ENCODE results near the gene SFXN2. TPM values are rescaled to one million over a fixed set of nuclear protein-coding genes. Genes with fewer than 3 reads are reported as not detected.

Gene SFXN2
- polyA plus RNA-seq, 1 of the 3 experiments (the other 2 are of a cell fraction) = 10.2 TPM

DNA sequence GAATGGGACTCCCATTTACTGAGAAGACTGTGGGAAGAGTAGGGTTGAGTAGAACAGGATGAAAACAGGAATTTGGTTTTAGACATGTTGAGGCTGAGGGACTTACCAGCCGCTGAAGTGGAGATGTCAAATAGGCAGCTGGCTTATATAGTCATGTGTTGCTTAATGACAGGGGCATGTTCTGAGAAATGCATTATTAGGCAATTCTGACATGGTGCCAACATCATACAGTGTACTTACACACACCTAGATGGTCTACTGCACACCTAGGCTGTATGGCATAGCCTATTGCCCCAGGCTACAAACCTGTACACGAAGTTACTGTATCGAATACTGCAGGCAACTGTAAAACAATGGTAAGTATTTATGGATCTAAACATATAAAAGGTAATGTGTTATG is 17.7 kb upstream of the SFXN2 start:
- H3K4me2 ChIP-seq = no peak overlapping the region
- no peaks in the 10 kb centered on the region for H3K27me3 ChIP-seq (ENCODE audit: insufficient read depth)
- peaks cover 22 to 39% of the 10 kb centered on the region in 2 experiments for H3K36me3 ChIP-seq (replicated peaks in 1 of 2; ENCODE audit: control insufficient read depth in 1 of 2, insufficient read depth in 2 of 2, low read length in 1 of 2)
- H3K4me3 ChIP-seq (ENCODE audit: low read depth in 2 of 2, low read length in 1 of 2) = no peak overlapping the region
- POLR2A ChIA-PET = no interaction called here
- H3K4me1 ChIP-seq (ENCODE audit: control insufficient read depth in 1 of 2, insufficient read depth in 2 of 2, low read depth in 1 of 2, low read length in 1 of 2) = no peaks in the 10 kb centered on the region; a peak in 1 of 4 replicates
- no peaks in the 10 kb centered on the region for H3K9me2 ChIP-seq
- H3F3A ChIP-seq (replicated peaks; ENCODE audit: insufficient read depth) = peaks cover 13% of the 10 kb centered on the region
- WGBS (ENCODE audit: low lambda C conversion rate) = 97% methylated on average over 3 of the region's 3 CpGs
- H2AFZ ChIP-seq (ENCODE audit: low read depth) = no peak overlapping the region
- H3K79me2 ChIP-seq (ENCODE audit: insufficient read depth) = no peaks in the 10 kb centered on the region
- no peak for TF ChIP-seq GATA2 (CRISPR knock-in tag; IDR thresholded peaks at IDR 0.05)
- no peaks in the 10 kb centered on the region for H3K9me3 ChIP-seq
- no peak overlapping the region for H3K9ac ChIP-seq
- CTCF ChIA-PET = interaction anchor here (1.0 to 2.1 kb wide), 2 partner anchors 16 to 19 kb away, joined by 3 to 13 read pairs; no protein-coding TSS in a partner anchor
- DNase-seq = no peak
- H4K20me1 ChIP-seq (ENCODE audit: insufficient read depth) = no peaks in the 10 kb centered on the region
- no peak overlapping the region for H3K27ac ChIP-seq (ENCODE audit: low read depth in 2 of 2, low read length in 1 of 2)

GRCh38 chr10:102698894-102699293 is 15.5 kb upstream of the SFXN2 start:
- H3F3A ChIP-seq (replicated peaks; ENCODE audit: insufficient read depth) = peaks cover 19% of the 10 kb centered on the region
- no peak overlapping the region for H3K27ac ChIP-seq (ENCODE audit: low read depth in 2 of 2, low read length in 1 of 2)
- no peak for DNase-seq
- no peaks in the 10 kb centered on the region; a peak in 1 of 4 replicates for H3K4me1 ChIP-seq (ENCODE audit: control insufficient read depth in 1 of 2, insufficient read depth in 2 of 2, low read depth in 1 of 2, low read length in 1 of 2)
- H3K9me2 ChIP-seq = no peaks in the 10 kb centered on the region
- H3K4me3 ChIP-seq (ENCODE audit: low read depth in 2 of 2, low read length in 1 of 2) = no peak overlapping the region
- ChIA-PET CTCF (interaction anchor here (2.2 kb wide), 1 partner anchor 20 kb away, joined by 11 read pairs; no protein-coding TSS in a partner anchor), POLR2A (no interaction called here)
- no peaks in the 10 kb centered on the region for H3K27me3 ChIP-seq (ENCODE audit: insufficient read depth)
- no peak overlapping the region for H3K9ac ChIP-seq
- WGBS (ENCODE audit: low lambda C conversion rate) = 94% methylated on average over 2 of the region's 2 CpGs
- no peak overlapping the region for H3K4me2 ChIP-seq
- no peak for TF ChIP-seq FOSL2 (IDR thresholded peaks at IDR 0.05; ENCODE audit: borderline replicate concordance, low read depth)
- TF ChIP-seq EP300 (IDR thresholded peaks at IDR 0.05; ENCODE audit: borderline replicate concordance in 1 of 2, low read depth in 1 of 2, low read length in 1 of 2) = no peak
- no peak for TF ChIP-seq SIN3A (IDR thresholded peaks at IDR 0.05; ENCODE audit: borderline replicate concordance, low read depth, low read length)
- TF ChIP-seq RCOR1 (IDR thresholded peaks at IDR 0.05; ENCODE audit: low read length) = no peak
- TF ChIP-seq GATA2 (CRISPR knock-in tag; IDR thresholded peaks at IDR 0.05) = no peak
- TF ChIP-seq ELF1 (IDR thresholded peaks at IDR 0.05) = no peak
- no peak overlapping the region for H2AFZ ChIP-seq (ENCODE audit: low read depth)
- H4K20me1 ChIP-seq (ENCODE audit: insufficient read depth) = no peaks in the 10 kb centered on the region
- no peaks in the 10 kb centered on the region for H3K9me3 ChIP-seq
- peaks cover 22 to 32% of the 10 kb centered on the region in 2 experiments for H3K36me3 ChIP-seq (replicated peaks in 1 of 2; ENCODE audit: control insufficient read depth in 1 of 2, insufficient read depth in 2 of 2, low read length in 1 of 2)
- H3K79me2 ChIP-seq (ENCODE audit: insufficient read depth) = peaks cover 9% of the 10 kb centered on the region; the same call in 1 of the 2 replicates

DNA sequence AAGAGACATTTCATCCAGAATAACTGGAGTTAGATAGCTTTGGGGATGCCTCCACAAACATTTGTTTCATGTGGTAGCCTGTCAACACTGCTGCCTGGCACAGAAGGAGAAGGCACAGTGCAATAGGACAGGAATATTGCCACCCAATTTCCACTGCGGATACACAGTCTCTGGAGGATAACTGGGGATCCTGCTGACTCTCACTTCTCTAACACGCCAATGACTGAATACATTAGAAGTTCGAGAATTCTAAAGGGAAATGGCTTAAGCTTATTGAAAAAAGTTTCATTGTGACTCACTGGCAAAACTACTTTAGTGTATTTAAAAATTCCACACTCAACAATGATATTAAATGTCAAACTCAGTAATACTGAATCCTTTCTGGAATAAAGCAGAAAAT is 13.2 kb upstream of the SFXN2 start:
- ChIA-PET POLR2A (no interaction called here), CTCF (no interaction called here)
- Histone ChIP-seq H4K20me1 (ENCODE audit: insufficient read depth) (no peaks in the 10 kb centered on the region), H3K9me2 (no peaks in the 10 kb centered on the region), H3K27me3 (ENCODE audit: insufficient read depth) (no peaks in the 10 kb centered on the region), H3K9ac (no peak overlapping the region), H3K4me1 (ENCODE audit: control insufficient read depth in 1 of 2, insufficient read depth in 2 of 2, low read depth in 1 of 2, low read length in 1 of 2) (peaks cover 2 to 8% of the 10 kb centered on the region in 2 experiments; a peak in 3 of 4 replicates), H3K27ac (ENCODE audit: low read depth in 2 of 2, low read length in 1 of 2) (no peak overlapping the region; a peak in 1 of 4 replicates), H3K79me2 (ENCODE audit: insufficient read depth) (peaks cover 25% of the 10 kb centered on the region), H3K4me3 (ENCODE audit: low read depth in 2 of 2, low read length in 1 of 2) (no peak overlapping the region), H2AFZ (ENCODE audit: low read depth) (no peak overlapping the region), H3K36me3 (replicated peaks in 1 of 2; ENCODE audit: control insufficient read depth in 1 of 2, insufficient read depth in 2 of 2, low read length in 1 of 2) (peaks cover 22 to 25% of the 10 kb centered on the region in 2 experiments), H3K9me3 (no peaks in the 10 kb centered on the region), H3F3A (replicated peaks; ENCODE audit: insufficient read depth) (peaks cover 30% of the 10 kb centered on the region), H3K4me2 (0 out of 2 replicates have a peak overlapping the region, but pooled peaks have one; percentile 6)
- 79% methylated on average over 3 of the region's 3 CpGs for WGBS (ENCODE audit: low lambda C conversion rate)
- TF ChIP-seq RXRA (IDR thresholded peaks at IDR 0.05; ENCODE audit: borderline replicate concordance, low read depth) = no peak
- DNase-seq = no peak
